SK-N-SH treated with all-trans-retinoic acid at 6 μM for 48 hours (cell line): ENCODE data around the gene NDUFAF2.

ENCODE experiments used
- ESRRG ChIP-seq: fragments of 250-450 bp; sonication (Bioruptor Pico); IDR thresholded peaks from 2 replicates; pipeline ENCODE4 v1.6.1; 2021; ENCODE audit warnings: mild to moderate bottlenecking
- RARB ChIP-seq: fragments of 250-450 bp; sonication (Bioruptor Pico); IDR thresholded peaks from 2 replicates; pipeline ENCODE4 v1.8.0; 2021; ENCODE audit warnings: mild to moderate bottlenecking, moderate library complexity

GRCh38 chr5:60945813-60946187 lies 795 bp downstream of the NDUFAF2 start:
- TF ChIP-seq RARB (CRISPR knock-in tag) (no peak), ESRRG (no peak)
